GM12891 (cell line): ENCODE data around the gene CSRP1.

Experiments used
- POLR2AphosphoS5 ChIP-seq: IDR thresholded peaks from 2 replicates; pipeline ENCODE4 v1.6.1; 2011; ENCODE audit warnings: low read depth, low read length, control low read depth
- SPI1 ChIP-seq: IDR thresholded peaks from 2 replicates; pipeline ENCODE4 v1.6.1; 2011; ENCODE audit warnings: low read depth, low read length, control low read depth

DNA sequence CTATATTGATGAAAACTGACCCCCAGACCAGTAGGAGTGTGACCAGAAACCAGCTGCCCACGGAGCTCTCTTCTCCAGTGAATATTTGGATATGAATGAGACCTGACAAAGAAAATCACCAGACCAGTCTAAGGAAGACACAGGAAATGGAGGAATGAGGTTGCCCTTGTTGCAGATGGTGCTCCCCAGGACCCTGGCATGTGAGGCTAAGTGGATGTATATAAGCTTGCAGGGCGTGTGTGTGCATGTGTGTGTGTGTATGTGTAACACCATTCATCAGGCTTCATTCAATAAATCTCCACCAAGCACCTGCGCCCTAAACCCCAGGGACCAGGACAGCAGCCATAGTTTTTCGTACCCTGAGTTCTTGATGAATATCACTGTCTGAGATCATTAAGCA lies 52.3 kb downstream of the CSRP1 start:
- TF ChIP-seq POLR2AphosphoS5 (no peak), SPI1 (no peak)
